ENCODE data around the gene KSR2.
"Not testable (repeated sequence)": the region's sequence is repeated elsewhere in the genome, so short reads cannot be mapped to it uniquely, and the experiment has no call there.

KSR2 gene

DNA sequence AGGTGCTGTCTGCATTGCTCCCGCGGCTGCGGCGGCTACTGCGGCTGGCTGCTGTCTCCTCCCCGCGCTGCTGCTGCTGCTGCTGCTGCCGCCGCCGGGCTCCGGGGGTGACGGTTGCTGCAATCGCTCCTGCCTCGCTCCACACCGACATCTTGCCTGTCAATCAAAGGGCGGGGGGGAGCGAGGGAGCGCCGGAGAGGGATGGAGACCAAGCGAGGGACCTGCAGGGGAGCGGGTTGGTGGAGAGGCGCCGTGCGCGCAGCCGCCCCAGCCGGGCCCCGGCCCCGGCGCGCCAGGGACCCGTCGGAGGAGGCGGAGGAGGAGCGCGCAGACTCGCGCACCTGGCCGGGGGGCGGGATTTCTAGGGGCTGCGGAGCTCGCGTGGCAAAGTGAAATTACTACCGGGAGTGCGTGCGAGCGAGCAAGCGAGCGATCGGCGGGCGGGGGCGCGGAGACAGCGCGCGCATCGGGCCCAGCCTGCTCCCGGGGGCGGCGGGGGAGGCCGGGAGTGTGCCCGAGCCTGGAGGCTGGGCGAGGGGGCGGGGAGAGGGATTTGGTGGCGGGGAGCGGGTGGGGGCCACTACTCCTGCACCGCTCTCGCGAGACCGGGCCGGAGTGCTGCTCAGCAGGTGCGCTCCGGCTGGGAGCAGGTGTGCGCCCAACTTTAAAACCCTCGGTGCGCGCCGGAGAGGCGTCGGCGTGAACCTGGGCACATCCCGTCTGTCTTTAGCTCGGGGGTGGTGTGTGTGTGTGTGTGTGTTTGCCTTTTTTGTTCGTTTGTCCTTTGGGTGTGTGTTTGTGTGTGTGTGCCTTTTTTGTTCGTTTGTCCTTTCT is at the start of gene KSR2:
Gene KSR2, minus strand, starts transcription at position 165 of the 834 bp plus-strand sequence. CDS start 735 bp downstream, outside the sequence.
- DNase-seq: peak; percentile 24

DNA sequence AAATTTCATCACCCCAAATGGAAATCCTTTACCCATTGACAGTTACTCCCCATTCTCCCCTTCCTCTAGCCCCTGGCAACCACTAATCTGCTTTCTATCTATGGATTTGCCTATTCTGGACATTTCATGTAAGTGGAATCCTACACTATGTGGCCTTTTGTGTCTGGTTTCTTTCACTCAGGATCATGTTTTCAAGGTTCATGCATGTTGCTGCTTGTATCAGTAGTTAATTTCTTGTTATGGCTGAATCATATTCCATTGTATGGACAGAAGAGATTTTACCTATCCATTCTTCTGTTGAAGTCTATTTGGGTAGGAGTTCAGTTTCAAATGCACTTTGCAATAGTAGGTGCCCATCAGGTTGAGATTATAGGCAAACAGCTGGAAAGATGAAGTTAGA is 49.1 kb upstream of the KSR2 start:
- DNase-seq: no peak

DNA sequence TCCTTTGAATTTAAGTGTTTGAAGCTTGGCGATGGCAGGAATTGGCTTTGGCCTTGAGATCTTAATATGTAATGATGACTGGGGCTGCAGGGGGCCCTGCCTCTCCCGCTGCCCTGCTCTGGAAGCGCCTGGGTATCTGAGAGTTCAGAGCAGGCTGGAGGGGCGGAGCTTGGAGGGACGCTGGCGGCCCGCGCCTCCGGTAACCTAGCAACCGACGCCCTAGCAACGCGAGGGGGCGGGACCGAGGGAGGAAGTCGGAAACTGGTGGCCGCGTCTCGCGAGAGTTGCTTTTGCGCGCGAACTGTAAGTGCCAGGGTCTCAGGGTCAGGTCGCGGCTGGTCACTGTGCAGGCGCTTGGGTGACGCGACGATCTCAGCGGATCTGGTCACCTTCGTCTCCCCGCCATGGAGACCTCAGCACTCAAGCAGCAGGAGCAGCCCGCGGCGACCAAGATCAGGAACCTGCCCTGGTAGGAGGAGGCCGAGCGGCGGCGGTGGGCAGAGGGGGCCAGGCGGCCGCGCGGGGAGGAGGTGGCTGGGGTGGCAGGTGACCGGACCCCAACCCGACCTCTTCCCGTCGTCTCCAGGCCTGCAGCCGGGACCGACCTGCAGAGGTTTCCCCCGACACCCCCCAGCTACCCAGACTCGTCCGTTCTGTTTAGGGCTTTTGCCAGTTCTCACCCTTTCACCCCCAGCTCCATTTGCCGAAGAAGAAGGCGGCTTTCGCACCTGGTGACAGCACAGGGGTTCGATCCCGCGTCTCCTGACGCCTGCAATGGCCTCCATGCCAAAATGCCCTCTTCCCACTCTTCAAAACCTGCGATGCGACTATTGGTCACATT is 47.9 kb upstream of the KSR2 start, which contains the start of gene RFC5:
Gene RFC5, plus strand, starts transcription at position 280 of the 841 bp plus-strand sequence. Its CDS starts 125 bp downstream, at position 405.
- DNase-seq: peak; percentile 96

DNA sequence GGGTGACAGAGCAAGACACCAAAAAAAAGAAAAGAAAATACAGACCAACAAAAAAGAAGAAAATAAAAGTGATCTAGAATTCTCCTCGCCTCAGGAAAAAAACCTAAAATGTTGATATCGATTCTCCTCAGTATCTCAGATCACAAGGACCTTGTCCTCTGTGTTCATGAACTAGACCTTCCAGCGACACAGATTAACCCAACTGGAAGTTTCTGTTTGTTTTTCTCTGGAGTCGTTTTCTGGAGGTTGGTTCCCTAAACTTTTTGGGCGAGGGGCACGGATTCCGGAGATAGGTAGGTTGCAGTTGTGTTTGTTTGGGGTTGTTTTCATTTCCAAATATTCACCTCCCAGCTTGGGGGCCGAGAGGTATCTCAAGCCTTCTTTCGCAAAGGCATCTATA is 47.2 kb upstream of the KSR2 start:
- DNase-seq: no peak

DNA sequence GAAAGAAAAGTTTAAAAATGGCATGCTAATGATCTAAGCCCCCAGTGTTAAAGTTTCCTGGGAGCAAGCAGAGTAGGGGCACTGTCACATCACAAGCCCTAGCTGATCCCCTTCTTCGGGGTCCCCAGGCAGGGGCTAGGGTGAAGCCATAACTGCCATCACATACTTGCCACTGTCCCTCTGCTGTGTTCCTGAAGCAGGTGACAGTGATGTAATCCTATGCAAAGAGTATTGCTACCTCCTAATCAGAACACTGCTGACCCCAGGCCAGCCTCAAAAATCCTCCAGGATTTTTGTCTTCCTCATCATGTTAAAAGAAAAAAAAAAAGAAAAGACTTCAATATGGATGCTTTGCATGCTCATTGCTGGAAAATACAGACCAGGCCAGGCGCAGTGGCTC is 46.5 kb upstream of the KSR2 start:
- DNase-seq: no peak

DNA sequence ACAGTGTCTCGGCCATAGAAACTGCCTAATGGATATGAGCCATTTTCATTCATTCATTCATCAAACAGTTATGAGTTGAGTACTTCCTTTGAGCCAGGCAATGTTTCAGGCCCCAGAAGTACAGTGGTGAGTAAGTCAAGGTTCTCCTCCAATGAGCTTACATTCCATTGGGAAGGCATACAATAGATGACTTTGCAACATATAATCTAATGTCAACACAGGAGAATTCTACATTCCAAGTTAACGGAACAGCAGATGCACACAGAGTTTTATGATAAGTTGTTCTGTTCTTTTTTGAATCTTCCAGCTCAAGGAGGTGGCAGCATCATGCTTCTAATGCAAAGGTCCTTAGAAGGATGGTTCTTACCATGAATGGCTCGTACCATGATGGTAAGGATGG is 44.5 kb upstream of the KSR2 start:
- no peak for DNase-seq

DNA sequence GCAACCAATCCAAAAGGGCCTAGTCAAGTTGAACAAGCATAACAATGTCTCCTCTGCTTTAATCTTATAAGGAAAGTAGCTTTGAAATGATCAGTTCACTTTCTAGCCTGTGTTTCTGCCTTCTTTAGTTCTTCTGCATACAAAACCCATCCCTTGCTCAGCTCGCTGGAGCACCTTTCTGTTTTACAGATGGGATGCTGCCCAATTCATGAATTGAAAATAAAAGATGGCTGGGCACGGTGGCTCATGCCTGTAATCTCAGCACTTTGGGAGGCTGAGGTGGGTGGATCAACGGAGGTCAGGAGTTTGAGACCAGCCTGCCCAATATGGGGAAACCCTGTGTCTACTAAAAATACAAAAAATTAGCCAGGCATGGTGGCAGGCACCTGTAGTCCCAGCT is 43.2 kb upstream of the KSR2 start:
- no peak for DNase-seq

DNA sequence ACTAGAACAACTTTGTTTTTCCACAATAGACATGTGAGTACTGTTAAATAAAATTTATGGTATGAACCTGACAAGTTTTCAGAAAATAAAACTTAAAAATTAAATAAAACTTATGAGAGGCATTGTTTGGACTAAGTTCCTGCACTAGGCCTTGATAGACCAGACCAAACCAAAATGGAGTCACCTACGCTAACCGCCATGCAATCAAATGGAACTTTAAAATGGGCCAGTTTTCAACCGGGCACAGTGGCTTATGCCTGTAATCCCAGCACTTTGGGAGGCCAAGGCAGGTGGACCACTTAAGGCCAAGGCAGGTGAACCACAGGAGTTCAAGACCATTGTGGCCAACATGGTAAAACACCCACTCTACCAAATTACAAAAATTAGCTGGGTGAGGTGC is 42.6 kb upstream of the KSR2 start:
- no peak for DNase-seq

DNA sequence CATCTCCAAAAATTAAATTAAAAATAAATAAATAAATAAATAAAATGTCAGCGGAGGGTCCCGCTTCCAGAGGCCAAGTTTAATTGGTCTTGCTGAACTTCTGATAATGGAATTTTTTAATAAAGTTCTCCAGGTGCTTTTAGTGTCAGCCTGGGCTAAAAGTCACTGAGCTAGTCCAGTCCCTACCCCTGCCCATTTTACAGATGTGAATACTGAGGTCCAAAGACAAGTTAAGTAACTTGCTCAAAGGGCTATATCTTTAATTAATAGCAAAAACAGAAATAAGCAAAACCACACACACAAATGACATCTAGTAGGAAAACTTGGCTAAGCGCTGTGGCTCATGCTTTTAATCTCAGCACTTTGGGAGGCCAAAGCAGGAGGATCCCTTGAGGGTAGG is 42.1 kb upstream of the KSR2 start:
- DNase-seq: no peak

DNA sequence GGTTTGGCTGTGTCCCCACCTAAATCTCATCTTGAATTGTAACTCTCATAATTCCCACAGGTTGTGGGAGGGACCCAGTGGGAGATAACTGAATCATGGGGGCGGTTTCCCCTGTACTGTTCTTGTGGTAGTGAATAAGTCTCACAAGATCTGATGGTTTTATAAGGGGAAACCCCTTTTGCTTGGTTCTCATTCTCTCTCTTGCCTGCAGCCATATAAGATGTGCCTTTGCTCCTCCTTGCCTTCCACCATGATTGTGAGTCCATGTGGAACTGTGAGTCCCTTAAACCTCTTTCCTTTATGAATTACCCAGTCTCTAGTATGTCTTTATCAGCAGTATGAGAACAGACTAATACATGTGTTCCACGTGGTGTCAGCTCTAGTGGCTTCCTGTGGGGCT is 31.0 kb upstream of the KSR2 start:
- DNase-seq: not testable (repeated sequence)

DNA sequence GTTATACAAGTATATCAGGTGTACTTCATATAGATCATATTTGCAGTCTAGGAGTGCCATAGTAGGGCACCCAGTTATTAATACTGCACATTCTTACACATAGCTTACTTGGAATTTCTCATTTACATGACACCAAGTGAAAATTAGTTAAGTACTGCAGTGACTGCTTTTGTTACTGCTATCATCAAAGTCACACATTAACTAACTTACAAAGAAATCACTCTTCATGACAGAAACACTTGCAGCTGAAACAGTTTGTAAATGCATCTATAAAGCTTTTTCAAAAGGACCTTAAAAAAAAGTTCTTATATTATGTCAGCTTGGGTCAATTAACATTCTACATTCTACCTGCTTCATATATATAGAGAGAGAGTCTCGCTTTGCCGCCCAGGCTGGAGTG is 29.9 kb upstream of the KSR2 start:
- no peak for DNase-seq

DNA sequence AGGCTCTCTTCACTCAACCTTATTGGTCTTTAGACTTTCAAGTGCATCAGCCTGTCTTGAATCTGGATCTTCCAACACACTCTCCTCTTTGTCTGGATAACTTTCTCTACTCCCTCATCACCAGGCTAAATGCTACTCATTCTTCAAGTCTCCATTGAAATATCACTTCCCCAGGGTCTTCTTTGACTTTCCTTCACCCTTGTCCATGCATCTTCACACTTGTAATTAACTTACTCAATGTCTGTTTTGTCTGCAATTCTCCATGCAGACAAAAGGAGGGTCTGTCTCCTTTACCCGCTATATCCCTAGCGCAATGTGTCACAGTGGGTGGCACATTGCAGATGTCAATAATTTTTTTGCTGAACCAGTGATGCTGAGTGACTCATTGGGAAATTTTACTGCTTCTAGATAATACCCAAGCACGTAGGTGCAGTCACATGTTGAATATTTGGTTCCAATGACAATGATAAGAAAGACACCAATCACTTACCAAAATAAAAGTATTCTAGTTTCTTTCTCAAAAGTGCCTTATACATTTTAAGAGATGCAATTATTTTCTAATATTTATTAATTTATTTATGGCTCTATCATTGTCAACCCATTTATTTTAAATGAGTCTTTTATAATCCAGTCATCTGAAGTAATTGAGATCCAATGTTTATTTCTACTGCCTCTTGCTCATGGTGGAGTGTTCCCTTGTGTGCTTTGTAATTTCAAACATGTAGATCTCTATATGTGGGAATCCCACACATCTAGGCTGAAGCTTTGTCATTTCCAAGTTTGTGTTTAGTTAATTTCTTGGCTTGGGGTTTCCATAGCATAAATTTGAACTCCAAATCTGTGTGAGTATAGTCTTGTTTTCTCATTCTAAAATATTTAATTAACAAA is 26.0 kb upstream of the KSR2 start:
- DNase-seq: no peak

DNA sequence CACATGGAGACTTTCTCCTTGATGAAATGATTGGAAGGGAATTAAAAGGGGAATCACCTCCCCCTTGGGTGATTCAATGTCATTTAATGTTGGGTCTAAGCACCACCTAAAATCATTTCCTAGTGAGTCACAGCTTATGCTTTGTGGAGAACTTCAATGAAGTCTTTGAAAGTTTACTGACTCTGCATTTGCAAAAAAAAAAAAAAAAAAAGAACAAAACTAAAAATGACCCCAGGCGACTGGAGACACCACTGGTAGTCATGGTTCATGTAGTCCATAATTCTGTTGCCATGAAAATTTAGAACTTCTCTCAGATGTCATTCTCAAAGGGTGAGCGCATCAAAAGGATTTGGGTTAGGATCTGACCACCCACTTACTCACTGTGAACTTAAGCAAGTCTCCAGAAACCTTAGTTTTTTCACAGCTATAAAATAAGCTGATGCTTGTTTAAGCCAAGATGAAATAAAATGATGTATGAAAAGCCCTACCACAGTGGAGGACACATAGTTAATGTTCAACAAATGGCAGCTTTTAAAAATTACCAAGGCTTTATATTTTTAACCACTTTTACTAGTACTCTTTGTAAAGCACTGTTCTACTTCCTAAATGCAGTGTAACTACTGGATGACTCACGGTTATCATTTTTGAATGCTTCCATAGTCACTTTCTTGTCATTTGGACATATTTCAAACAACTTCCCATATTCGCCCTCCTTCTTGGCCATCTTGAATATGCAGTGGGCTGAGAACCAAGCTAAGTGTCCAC is 18.1 kb upstream of the KSR2 start:
- DNase-seq: no peak

DNA sequence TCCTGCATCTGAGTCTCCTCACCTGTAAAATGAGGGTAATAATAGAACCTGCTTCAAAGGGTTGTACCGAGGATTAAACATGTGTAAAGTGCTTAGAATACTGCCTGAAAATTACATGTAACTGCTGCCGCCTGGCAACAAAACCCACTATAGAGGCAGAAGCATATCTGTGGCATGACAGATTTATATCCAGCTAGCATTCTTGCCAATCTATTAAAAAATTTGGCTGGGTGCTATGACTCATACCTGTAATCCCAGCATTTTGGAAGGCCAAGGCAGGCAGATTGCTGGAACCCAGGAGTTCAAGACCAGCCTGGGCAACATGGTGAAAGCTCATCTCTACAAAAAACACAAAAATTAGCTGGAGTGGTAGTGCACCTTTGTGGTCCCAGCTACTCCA is 16.4 kb upstream of the KSR2 start:
- no peak for DNase-seq

DNA sequence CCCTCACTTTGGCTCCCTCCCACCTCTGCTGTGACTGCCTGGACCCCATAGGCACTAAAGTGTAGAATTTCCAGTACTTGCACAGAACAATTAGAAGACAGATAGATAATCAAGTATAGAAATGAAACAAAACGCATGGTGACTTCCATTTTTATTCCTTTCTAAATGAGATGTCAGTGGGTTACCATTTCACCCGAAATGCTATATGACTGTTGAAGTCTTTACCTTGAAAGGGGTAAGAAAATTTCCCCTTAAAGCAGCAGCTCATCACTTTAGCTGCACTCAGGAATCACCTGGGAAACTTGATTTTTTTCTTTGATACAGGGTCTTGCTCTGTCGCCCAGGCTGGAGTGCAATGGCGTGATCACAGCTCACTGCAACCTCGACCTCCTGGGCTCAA is 12.5 kb upstream of the KSR2 start:
- no peak for DNase-seq

DNA sequence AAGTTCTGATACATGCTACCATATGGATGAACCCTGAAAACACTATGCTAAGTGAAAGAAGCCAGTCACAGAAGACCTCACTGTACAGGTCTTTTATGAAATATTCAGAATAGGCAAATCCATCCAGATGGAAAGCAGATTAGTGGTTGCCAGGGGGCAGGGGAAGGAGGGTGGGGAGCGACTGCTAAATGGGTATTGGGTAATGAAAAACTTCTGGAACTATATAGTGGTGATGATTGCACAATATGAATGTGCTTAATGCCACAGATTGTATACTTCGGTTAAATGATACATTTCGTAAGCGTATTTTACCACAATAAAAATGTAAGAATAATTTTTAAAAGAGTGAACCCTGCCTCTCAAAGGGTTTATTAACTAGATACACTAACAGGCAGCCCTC is 11.8 kb upstream of the KSR2 start:
- DNase-seq: no peak

DNA sequence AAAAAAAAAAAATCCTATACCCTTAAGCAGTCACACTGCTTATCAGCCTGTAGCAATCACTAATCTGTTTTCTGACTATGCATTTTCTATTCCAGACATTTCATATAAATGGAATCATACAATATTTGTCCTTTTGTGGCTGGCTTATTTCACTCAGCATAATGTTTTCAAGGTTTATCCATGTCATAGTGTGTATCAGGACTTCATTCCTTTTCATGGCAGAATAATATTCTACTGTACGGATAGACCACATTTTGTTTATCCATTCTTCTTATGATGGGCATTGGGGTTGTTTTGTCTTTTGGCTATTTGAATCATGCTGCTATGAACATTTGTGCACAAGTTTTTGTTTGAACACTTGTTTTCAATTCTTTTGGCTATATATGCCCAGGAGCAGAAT is 8.6 kb upstream of the KSR2 start:
- no peak for DNase-seq

DNA sequence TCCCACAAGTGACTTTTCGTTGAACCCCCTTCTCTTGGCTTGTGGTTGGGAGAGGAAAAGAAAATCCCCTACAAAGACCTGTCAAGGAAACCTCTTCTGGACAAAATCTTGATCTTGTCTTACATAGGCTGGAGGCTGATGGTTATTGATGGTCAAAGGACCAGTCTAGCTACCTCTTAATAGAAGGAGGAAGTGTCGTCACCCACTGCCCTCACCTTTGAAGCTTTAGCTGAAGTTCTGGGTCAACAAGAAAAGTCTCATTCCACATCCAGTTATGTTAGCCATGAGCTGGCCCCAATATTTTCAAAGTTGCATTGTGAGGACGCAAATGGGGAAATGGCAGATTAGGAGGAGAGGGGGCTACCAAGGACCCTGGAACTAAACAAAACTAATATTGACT is 6.2 kb upstream of the KSR2 start:
- no peak for DNase-seq

DNA sequence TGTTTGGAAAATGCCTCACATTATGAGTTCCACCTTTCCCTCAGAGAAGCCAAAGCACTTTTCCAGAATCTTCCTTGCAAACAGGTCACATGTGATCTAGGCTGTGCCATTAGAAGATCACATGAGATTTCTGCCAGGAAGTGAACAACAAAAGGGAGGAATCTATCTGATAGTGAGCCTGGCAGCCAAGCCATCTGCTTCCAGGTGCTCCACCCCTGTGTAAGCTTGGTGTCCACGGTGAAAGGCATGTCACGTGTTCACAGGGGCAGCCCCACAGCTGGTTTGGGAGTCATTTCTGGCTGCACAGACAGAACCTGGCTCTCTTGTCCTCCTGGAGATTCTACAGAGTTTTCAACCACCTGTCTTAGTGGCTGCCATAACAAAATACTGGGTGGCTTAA is 3.5 kb upstream of the KSR2 start:
- no peak for DNase-seq

DNA sequence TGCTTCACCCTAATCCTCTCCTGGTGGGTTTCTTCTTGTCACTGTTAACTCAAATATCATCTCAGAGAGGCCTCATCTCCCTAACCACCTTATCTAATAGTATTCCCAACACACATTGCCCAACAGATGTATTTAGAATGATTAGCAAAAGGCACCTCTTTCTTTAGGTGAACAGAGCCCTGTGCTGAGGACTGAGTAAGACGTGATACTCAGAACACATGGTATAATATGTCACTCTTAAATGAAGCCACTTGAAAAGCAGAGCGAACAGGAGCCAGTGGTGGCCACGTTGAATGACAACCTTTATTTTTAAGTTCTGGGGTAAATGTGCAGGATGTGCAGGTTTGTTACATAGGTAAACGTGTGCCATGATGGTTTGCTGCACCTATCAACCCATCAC is 1.5 kb upstream of the KSR2 start:
- DNase-seq: no peak

DNA sequence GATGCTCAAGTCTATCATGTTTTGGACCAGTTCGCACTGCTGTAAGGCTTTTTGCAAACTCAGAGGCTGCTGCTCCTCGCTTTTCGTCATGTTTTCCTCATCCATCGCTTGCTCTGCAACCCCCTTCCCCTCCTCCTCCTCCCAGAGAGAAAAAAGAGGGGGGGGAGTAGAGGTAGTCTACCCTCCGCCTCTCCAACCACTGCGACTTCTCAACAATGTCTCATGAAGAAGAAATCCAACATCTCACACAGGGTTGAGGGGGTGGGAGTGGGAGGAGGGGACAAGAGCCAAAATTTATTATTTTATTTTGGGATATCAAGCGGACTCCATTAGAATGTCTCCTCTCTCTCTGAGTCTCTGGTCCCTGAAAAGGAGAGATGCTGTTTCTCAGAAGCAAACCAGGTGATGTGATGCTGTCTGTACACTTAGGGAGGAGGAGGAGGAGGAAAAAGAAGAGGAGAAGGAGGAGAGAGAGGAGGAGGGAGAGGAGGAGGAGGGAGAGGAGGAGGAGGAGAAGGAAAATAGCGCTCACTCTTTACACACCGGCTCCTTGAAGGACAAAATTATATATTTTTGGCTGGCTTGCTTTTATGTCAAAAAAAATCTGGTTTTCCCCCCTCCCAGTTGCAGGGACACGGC is 520 bp downstream of the KSR2 start:
- DNase-seq: no peak

DNA sequence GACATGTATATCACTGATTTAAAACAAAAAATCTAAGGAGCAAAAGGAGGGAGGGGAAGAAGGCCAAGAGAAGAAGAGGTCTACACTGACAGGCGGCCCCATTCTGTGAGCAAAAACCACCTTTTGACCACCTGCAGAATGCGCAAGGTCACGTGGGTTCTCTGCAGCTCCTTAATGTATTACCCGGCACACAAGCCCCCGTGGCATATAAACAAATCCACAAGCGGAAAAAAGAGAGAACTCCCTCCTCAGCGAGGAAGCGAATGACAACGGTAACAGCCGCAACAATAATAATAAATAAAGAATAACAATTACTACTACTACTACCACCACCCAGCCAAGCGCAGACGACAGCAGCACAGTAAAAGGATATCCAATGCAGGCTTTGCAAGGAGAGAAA is 1.3 kb downstream of the KSR2 start:
- no peak for DNase-seq
